Endothelial cell (in vitro differentiated cells): Measurements from ENCODE around the gene LPP. TPM values are rescaled to one million over a fixed set of nuclear protein-coding genes. Genes with fewer than 3 reads are reported as not detected.

ENCODE experiments used
- DNase-seq: peaks from one replicate; pipeline ENCODE4 v3.0.0; 2021; ENCODE audit warnings: low spot score
- H3K27ac Mint-ChIP-seq: one replicate; pipeline ENCODE4 v1.8.0; 2021; ENCODE audit warnings: mixed read lengths, inconsistent platforms; ENCODE audit not compliant: unreplicated experiment
- H3K27me3 Mint-ChIP-seq: one replicate; pipeline ENCODE4 v1.8.0; 2021; ENCODE audit warnings: mild to moderate bottlenecking, moderate library complexity, mixed read lengths, inconsistent platforms; ENCODE audit not compliant: unreplicated experiment
- H3K36me3 Mint-ChIP-seq: one replicate; pipeline ENCODE4 v1.8.0; 2021; ENCODE audit warnings: mild to moderate bottlenecking, low read depth, mixed read lengths, inconsistent platforms; ENCODE audit not compliant: unreplicated experiment
- H3K4me1 Mint-ChIP-seq: one replicate; pipeline ENCODE4 v1.8.0; 2021; ENCODE audit warnings: mild to moderate bottlenecking, mixed read lengths, inconsistent platforms; ENCODE audit not compliant: unreplicated experiment
- H3K4me3 Mint-ChIP-seq: one replicate; pipeline ENCODE4 v1.8.0; 2021; ENCODE audit warnings: mild to moderate bottlenecking, mixed read lengths, inconsistent platforms; ENCODE audit not compliant: unreplicated experiment
- H3K9me3 Mint-ChIP-seq: one replicate; pipeline ENCODE4 v1.8.0; 2021; ENCODE audit warnings: mixed read lengths, inconsistent platforms; ENCODE audit not compliant: unreplicated experiment
- total RNA-seq: library from RNA; stranded (reverse); fragmentation: NEBNext Ultra II Directional; extraction: Animal tissue kit (Norgen Biotek cat#: 25700); gene quantifications from one replicate; pipeline ENCODE4 v1.2.1, GENCODE V29; 2021; ENCODE audit not compliant: unreplicated experiment
- TF ChIP-seq, protein P1 (sequence below): fragments of 200-600 bp; sonication (generic); IDR thresholded peaks from one replicate; pipeline ENCODE4 v1.5.0; 2021; ENCODE audit warnings: antibody characterized with exemption; ENCODE audit not compliant: unreplicated experiment

The LPP gene
- total RNA-seq, 1 donor from 2014 or later = 181 TPM

DNA sequence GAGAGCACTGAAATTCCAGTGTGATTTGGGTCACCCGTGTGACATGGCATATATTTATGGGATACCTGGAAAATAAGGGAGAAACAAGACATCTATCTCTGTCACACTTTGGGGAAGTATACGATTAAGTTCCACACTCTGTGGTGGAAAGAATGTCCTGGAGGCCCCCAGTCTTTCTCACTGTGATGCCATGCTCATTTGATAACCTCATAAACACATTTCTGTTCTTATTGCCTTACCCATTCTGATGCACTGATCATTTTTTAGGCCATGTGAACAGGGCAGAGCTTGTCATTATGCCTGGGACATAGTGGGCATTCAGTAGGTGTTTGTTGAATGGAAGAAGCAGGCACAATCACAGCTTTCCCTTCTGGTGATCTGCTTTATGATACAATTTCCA, 668.5 kb downstream of the LPP start:
- no peaks in the 10 kb centered on the region for H3K36me3 Mint-ChIP-seq
- no peaks in the 10 kb centered on the region for H3K9me3 Mint-ChIP-seq
- TF ChIP-seq, protein P1, sequence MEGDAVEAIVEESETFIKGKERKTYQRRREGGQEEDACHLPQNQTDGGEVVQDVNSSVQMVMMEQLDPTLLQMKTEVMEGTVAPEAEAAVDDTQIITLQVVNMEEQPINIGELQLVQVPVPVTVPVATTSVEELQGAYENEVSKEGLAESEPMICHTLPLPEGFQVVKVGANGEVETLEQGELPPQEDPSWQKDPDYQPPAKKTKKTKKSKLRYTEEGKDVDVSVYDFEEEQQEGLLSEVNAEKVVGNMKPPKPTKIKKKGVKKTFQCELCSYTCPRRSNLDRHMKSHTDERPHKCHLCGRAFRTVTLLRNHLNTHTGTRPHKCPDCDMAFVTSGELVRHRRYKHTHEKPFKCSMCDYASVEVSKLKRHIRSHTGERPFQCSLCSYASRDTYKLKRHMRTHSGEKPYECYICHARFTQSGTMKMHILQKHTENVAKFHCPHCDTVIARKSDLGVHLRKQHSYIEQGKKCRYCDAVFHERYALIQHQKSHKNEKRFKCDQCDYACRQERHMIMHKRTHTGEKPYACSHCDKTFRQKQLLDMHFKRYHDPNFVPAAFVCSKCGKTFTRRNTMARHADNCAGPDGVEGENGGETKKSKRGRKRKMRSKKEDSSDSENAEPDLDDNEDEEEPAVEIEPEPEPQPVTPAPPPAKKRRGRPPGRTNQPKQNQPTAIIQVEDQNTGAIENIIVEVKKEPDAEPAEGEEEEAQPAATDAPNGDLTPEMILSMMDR = no peak
- H3K27ac Mint-ChIP-seq = no peak overlapping the region
- H3K4me1 Mint-ChIP-seq = peaks cover 30% of the 10 kb centered on the region
- no peak overlapping the region for H3K4me3 Mint-ChIP-seq
- no peak for DNase-seq
- H3K27me3 Mint-ChIP-seq = no peaks in the 10 kb centered on the region

DNA sequence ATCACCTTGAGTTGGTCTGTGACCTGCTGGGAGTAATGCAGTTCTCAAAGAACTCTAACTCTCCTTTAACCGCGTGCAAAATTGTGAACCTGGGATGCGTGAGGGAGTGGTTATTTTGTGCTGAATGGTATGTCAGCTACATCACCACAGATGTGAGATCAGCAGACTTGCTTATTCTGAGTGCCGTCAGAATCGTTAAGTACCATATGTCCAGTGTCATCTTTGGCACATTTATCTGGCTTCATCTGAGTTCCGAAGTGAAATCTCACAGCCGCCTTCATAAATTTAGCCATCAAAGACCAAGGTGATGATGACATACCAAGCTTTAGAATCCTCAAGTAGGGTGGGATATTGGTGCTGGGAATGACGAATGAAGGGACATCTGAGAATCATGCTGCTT, 670.6 kb downstream of the LPP start:
- H3K9me3 Mint-ChIP-seq = no peaks in the 10 kb centered on the region
- no peak overlapping the region for H3K27ac Mint-ChIP-seq
- no peaks in the 10 kb centered on the region for H3K36me3 Mint-ChIP-seq
- TF ChIP-seq, protein P1 = no peak
- H3K27me3 Mint-ChIP-seq = no peaks in the 10 kb centered on the region
- peaks cover 15% of the 10 kb centered on the region for H3K4me1 Mint-ChIP-seq
- no peak for DNase-seq
- H3K4me3 Mint-ChIP-seq = no peak overlapping the region

DNA sequence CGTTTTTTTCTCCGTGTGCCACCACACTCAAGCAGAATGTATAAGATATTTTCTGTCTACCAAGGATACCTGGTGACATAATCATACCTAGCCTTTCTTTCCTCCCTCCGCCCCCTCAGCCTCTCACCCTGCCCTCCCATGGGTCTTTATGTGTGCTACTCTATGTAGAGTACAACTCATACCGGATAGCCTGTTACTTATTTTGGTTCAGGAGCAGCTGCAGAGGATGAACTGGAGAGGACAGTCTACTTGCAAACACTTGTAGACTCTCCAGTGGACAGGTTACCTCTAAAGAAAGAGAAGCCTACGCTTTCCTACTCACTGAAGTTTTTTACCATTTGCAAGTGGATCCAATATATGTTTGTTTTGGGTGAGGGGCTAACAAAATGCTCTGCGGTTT, 671.9 kb downstream of the LPP start:
- H3K27ac Mint-ChIP-seq = peak overlapping the region; percentile 28
- TF ChIP-seq, protein P1 = no peak
- no peaks in the 10 kb centered on the region for H3K27me3 Mint-ChIP-seq
- H3K4me3 Mint-ChIP-seq = no peak overlapping the region
- DNase-seq = no peak
- H3K4me1 Mint-ChIP-seq = peaks cover 8% of the 10 kb centered on the region
- no peaks in the 10 kb centered on the region for H3K9me3 Mint-ChIP-seq
- no peaks in the 10 kb centered on the region for H3K36me3 Mint-ChIP-seq

DNA sequence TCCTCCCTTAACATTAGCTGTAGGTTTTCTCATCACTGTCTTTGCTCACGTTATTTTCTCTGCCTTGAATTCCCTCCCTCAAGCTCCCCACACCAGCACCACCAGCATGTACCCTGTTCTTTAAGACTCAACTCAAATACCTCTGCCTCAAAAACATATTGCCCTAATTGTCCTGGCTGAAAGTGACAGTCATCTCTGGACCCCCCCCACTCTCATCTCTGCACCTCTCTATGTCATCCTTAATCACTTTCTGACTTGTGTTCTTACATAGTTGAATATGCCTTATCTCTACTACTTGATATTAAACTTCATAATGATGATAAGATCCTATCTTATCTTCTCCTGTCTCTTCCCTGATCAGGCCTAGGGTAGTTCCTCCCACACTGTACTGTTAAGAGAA, 672.6 kb downstream of the LPP start:
- Mint-ChIP-seq H3K4me1 (peaks cover 8% of the 10 kb centered on the region), H3K4me3 (no peak overlapping the region), H3K9me3 (no peaks in the 10 kb centered on the region), H3K36me3 (no peaks in the 10 kb centered on the region), H3K27ac (no peak overlapping the region), H3K27me3 (no peaks in the 10 kb centered on the region)
- TF ChIP-seq, protein P1 = no peak
- DNase-seq = no peak

DNA sequence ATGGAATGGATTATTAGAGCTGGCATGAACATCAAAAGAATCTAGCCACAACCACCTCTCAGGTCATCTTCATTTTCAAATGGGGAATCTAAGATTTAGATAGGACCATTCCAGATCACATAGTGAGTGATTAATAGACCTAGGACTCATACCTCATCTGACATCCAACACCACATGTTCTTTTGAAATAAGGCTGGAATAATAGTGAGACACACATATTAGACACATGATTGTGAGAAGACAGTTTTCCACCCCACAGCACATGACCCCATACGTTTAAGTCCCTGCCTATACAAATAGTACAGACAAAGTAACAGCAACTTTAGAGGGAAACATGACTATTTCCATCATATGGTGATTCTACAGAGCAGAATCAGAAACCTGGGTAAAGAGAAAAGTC, 673.1 kb downstream of the LPP start:
- no peak for DNase-seq
- H3K27ac Mint-ChIP-seq = no peak overlapping the region
- no peaks in the 10 kb centered on the region for H3K27me3 Mint-ChIP-seq
- H3K4me1 Mint-ChIP-seq = peaks cover 5% of the 10 kb centered on the region
- H3K4me3 Mint-ChIP-seq = no peak overlapping the region
- no peaks in the 10 kb centered on the region for H3K9me3 Mint-ChIP-seq
- H3K36me3 Mint-ChIP-seq = no peaks in the 10 kb centered on the region
- TF ChIP-seq, protein P1 = no peak
